AG10803 (cell line): Measurements from ENCODE around the gene CRHR2.

Source experiments
- DNase-seq: peaks from one replicate; pipeline ENCODE4 v3.0.0; 2010; ENCODE audit warnings: low read depth
- H3K4me3 ChIP-seq: 2 replicates; pipeline ENCODE4 v1.5.1; 2011; ENCODE audit warnings: mild to moderate bottlenecking, low read length, control low read depth
- CTCF ChIP-seq: conservative IDR thresholded peaks from 2 replicates; pipeline ENCODE4 v1.5.1; 2011; ENCODE audit warnings: mild to moderate bottlenecking, low read length, control low read depth, inconsistent platforms

Gene CRHR2

GRCh38 chr7:30674420-30674819, 7.8 kb downstream of the CRHR2 start:
- no peak for DNase-seq
- H3K4me3 ChIP-seq: no peak overlapping the region
- no peak for TF ChIP-seq CTCF

- no peak overlapping the region for H3K4me3 ChIP-seq
- TF ChIP-seq CTCF: no peak
- DNase-seq: peak; percentile 54
Observed at GRCh38 chr7:30671793-30672465, 10.3 kb downstream of the CRHR2 start.

- no peak overlapping the region for H3K4me3 ChIP-seq
- no peak for DNase-seq
- TF ChIP-seq CTCF: no peak
Observed at GRCh38 chr7:30668102-30668501, 14.2 kb downstream of the CRHR2 start.

GRCh38 chr7:30667172-30667571, 15.1 kb downstream of the CRHR2 start:
- no peak overlapping the region for H3K4me3 ChIP-seq
- DNase-seq: no peak
- TF ChIP-seq CTCF: no peak

GRCh38 chr7:30665449-30665848, 16.8 kb downstream of the CRHR2 start:
- no peak for TF ChIP-seq CTCF
- no peak overlapping the region for H3K4me3 ChIP-seq
- no peak for DNase-seq

- no peak overlapping the region for H3K4me3 ChIP-seq
- no peak for DNase-seq
- TF ChIP-seq CTCF: no peak
Observed at GRCh38 chr7:30665043-30665442, 17.2 kb downstream of the CRHR2 start.

- H3K4me3 ChIP-seq: no peak overlapping the region
- no peak for DNase-seq
- no peak for TF ChIP-seq CTCF
Observed at GRCh38 chr7:30664184-30664885, 17.9 kb downstream of the CRHR2 start.
